Dedifferentiated amniotic fluid mesenchymal stem cell (primary cell): ENCODE results near the gene C14orf180.
"Not testable (repeated sequence)": the region's sequence is repeated elsewhere in the genome, so short reads cannot be mapped to it uniquely, and the experiment has no call there.

Source experiments
- DNase-seq: peaks from one replicate; pipeline ENCODE4 v3.0.0-alpha.2; 2016; ENCODE audit errors: extremely low spot score

C14orf180 gene

GRCh38 chr14:104611881-104612280, 32.3 kb downstream of the C14orf180 start:
- DNase-seq: no peak

- no peak for DNase-seq
Measured at GRCh38 chr14:104614126-104614812, 34.7 kb downstream of the C14orf180 start.

GRCh38 chr14:104624939-104625338, 45.4 kb downstream of the C14orf180 start:
- no peak for DNase-seq

GRCh38 chr14:104632781-104633180, 53.2 kb downstream of the C14orf180 start:
- no peak for DNase-seq

GRCh38 chr14:104633276-104634137, 53.9 kb downstream of the C14orf180 start:
- DNase-seq: no peak

GRCh38 chr14:104634138-104634760, 54.7 kb downstream of the C14orf180 start:
- no peak for DNase-seq

- DNase-seq: no peak
Measured at GRCh38 chr14:104634886-104635570, 55.5 kb downstream of the C14orf180 start.

- DNase-seq: no peak
Measured at GRCh38 chr14:104635717-104636116, 56.2 kb downstream of the C14orf180 start.

- no peak for DNase-seq
Measured at GRCh38 chr14:104636131-104636530, 56.6 kb downstream of the C14orf180 start.

GRCh38 chr14:104636846-104637545, 57.4 kb downstream of the C14orf180 start:
- not testable (repeated sequence) for DNase-seq

GRCh38 chr14:104637546-104638003, 58.0 kb downstream of the C14orf180 start:
- DNase-seq: no peak

GRCh38 chr14:104638190-104638589, 58.6 kb downstream of the C14orf180 start:
- DNase-seq: no peak

- DNase-seq: no peak
Measured at GRCh38 chr14:104638927-104639450, 59.4 kb downstream of the C14orf180 start.

GRCh38 chr14:104639471-104639870, 59.9 kb downstream of the C14orf180 start:
- DNase-seq: no peak
